ENCODE measurements around the gene MARCHF11.
A peak's percentile ranks its signal among the peaks of the same experiment; 100 is the strongest.

MARCHF11 gene

DNA sequence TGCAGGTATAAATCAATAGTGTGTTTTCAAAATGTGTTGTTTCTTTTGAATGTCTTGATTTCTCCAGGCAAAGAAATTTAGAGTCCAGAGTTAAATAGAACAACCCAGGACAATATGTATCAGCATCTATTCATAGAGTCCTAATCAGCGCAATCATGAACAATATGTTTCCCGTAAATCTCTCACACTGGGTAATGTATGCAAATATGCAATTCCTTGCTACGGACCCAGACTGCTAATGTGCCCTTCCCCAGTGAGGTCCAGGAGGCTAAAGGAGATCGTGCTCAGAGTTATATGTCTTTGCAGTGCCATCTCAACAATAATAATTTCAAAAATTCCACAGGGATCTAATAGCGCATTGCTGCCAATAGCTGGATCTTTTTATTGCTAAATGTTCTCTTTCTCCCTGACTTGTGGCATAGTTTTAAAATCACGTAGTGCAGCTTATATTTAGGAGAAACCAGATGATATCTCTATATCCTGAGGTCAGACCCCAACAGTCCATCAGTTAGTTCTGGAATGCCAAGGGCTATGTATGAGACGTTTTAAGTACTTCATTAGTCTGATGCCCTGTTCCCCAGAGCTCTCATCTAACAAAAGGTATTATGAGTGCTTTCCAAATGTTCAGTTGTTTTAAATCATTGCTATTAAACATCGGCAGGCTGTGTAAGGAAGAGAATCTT lies 145.1 kb downstream of the MARCHF11 start:
- H3K36me3 ChIP-seq: no peaks in the 10 kb centered on the region
- no peaks in the 10 kb centered on the region for H4K20me1 ChIP-seq
- H3K9ac ChIP-seq: no peak overlapping the region
- no peak for TF ChIP-seq Cebpa-rat (IDR thresholded peaks at IDR 0.05)
- no peaks in the 10 kb centered on the region for H3K27me3 ChIP-seq
- no peaks in the 10 kb centered on the region for H3K4me1 ChIP-seq
- H3K9me3 ChIP-seq: no peaks in the 10 kb centered on the region
- no peak overlapping the region for H3K27ac ChIP-seq
- no peak overlapping the region for H3K4me3 ChIP-seq
- no peak overlapping the region for H3K4me2 ChIP-seq

DNA sequence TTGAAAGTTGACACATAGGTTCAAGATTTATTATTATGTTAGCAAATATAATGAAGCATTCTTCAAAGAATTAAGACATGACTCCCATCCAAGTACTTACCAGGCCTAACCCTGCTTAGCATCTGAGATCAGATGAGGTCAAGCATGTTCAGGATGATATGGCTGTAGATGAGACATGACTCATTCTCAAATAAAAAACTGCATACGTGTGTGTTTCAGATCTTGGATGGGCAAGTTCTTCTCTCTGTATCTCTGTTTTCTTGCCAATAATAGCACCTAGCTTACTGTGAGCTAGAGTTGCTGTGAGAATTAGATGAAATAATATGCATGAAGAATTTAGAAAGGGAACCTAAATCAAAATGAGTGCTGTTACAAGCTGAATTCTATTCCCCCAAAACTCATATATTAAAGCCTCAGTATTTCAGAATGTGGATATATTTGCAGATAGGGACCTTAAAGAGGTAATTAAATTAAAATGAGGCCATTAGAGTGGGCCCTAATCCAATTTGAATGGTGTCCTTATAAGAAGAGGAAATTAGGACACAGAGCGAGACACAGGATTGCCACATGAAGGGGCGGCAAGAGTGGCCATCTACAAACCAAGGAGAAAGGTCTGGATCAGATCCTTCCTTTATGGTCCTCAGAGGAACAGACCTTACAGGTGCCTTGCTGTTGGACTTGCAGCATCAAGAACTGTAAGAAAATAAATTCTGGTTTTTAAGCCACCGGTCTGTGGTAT lies 146.2 kb downstream of the MARCHF11 start:
- H3K9ac ChIP-seq: no peak overlapping the region
- H3K9me3 ChIP-seq: no peaks in the 10 kb centered on the region
- H4K20me1 ChIP-seq: no peaks in the 10 kb centered on the region
- TF ChIP-seq Cebpa-rat (IDR thresholded peaks at IDR 0.05): no peak
- no peaks in the 10 kb centered on the region for H3K4me1 ChIP-seq
- no peaks in the 10 kb centered on the region for H3K36me3 ChIP-seq
- no peaks in the 10 kb centered on the region for H3K27me3 ChIP-seq
- H3K4me2 ChIP-seq: no peak overlapping the region
- H3K4me3 ChIP-seq: no peak overlapping the region
- no peak overlapping the region for H3K27ac ChIP-seq

DNA sequence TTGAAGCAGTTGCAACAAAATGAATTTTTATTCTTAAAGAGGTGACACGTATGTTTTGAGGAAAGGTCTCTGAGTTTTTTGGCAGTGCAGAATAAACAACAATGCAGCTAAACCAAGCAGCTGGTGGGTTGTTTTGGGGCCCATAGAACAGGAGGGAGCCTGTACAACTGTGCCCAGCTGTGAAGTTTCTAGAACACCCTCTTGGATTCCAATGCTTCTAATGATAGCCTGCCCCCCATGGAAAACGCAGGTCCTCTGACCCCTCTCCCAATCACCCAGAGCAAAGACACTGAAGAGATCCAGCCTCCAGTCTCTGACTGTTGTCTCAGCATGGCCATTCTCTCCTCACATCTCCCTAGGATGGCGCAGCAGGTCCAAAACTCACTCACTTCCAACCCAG lies 150.9 kb downstream of the MARCHF11 start:
- no peaks in the 10 kb centered on the region for H4K20me1 ChIP-seq
- H3K9ac ChIP-seq: no peak overlapping the region
- no peaks in the 10 kb centered on the region for H3K27me3 ChIP-seq
- no peak overlapping the region for H3K4me2 ChIP-seq
- H3K36me3 ChIP-seq: no peaks in the 10 kb centered on the region
- TF ChIP-seq Cebpa-rat (IDR thresholded peaks at IDR 0.05): no peak
- no peak overlapping the region for H3K27ac ChIP-seq
- H3K9me3 ChIP-seq: no peaks in the 10 kb centered on the region
- H3K4me3 ChIP-seq: no peak overlapping the region
- H3K4me1 ChIP-seq: no peaks in the 10 kb centered on the region

DNA sequence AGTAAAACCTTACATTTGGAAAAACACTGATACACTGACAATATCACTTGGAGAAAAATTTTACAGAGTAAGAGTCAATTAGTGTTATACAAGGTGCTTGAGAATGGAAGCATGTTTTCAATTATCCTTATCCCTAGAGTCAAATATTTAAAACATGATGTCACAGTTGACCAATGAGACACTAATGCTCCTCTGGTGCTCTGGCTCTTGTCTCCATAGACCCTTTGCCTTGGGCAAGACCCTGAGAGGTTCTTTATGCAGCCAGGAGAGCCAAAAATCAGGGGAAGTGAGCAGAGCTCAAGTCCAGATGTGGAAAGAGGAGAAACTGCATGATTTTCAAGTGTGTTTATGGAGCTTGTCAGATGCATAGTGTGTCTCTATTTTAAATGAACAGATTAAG lies 153.9 kb downstream of the MARCHF11 start:
- H3K4me1 ChIP-seq: no peaks in the 10 kb centered on the region
- H3K27ac ChIP-seq: no peak overlapping the region
- H3K4me2 ChIP-seq: no peak overlapping the region
- no peaks in the 10 kb centered on the region for H3K27me3 ChIP-seq
- no peaks in the 10 kb centered on the region for H3K36me3 ChIP-seq
- H4K20me1 ChIP-seq: no peaks in the 10 kb centered on the region
- no peak overlapping the region for H3K4me3 ChIP-seq
- no peak overlapping the region for H3K9ac ChIP-seq
- H3K9me3 ChIP-seq: no peaks in the 10 kb centered on the region
- no peak for TF ChIP-seq Cebpa-rat (IDR thresholded peaks at IDR 0.05)

DNA sequence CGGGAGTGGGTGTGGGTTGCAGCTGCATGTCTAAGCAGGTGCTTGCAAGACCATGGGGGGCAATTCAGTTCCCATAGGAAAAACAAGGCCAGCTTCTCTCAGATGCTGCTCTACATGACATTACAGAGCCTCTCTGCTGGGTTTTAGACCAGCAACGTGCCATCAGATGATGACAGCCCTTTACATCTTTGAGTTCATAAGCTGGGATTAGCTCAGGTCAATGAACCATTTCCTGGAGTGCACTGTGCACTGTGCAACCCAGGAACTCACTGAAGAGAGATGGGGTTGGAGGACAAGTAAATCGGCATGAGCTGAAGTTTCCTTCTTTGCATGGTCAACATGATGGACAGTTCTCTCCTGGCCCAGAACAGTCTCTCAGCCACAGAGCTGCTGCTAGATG lies 160.6 kb downstream of the MARCHF11 start:
- Histone ChIP-seq H3K27ac (no peak overlapping the region), H3K9me3 (peaks cover 4% of the 10 kb centered on the region; the same call in 1 of the 2 replicates), H3K9ac (no peak overlapping the region), H3K27me3 (no peaks in the 10 kb centered on the region), H3K4me1 (no peaks in the 10 kb centered on the region), H3K36me3 (no peaks in the 10 kb centered on the region), H3K4me3 (no peak overlapping the region), H4K20me1 (no peaks in the 10 kb centered on the region), H3K4me2 (no peak overlapping the region)
- no peak for TF ChIP-seq Cebpa-rat (IDR thresholded peaks at IDR 0.05)

DNA sequence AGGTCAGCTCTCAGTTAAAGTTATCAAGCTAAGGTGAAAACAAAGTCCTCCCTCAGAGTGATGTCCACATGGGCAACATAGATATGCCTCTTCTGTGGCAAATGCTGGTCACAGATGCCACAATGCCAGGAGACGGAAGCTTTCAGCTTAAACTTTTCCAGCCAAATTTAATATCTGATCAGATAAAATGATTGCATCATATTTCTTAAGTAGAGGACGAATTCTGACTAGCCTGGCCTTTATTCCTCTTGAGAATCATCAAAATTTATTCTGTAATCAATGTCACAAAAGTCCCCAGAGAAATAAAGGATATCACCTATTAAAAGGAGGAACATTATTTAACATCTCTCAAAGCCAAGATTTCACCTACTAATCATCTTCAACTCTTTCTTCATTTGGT lies 161.9 kb downstream of the MARCHF11 start:
- Histone ChIP-seq H4K20me1 (no peaks in the 10 kb centered on the region), H3K27me3 (no peaks in the 10 kb centered on the region), H3K4me3 (no peak overlapping the region), H3K9ac (no peak overlapping the region), H3K27ac (no peak overlapping the region), H3K4me2 (no peak overlapping the region), H3K36me3 (no peaks in the 10 kb centered on the region), H3K4me1 (no peaks in the 10 kb centered on the region), H3K9me3 (peaks cover 4% of the 10 kb centered on the region; the same call in 1 of the 2 replicates)
- TF ChIP-seq Cebpa-rat (IDR thresholded peaks at IDR 0.05): peak; percentile 20; the same call in 1 of the 2 replicates

Measured in BLaER1 (cell line).